ENCODE data around the gene CCDC102A. TPM values are rescaled to one million over a fixed set of nuclear protein-coding genes. Genes with fewer than 3 reads are reported as not detected.
"Not testable (repeated sequence)": the region's sequence is repeated elsewhere in the genome, so short reads cannot be mapped to it uniquely, and the experiment has no call there.

CCDC102A gene
- total RNA-seq, 1 donor from 2014 or later, result 6.4 TPM

- peaks cover 3% of the 10 kb centered on the region for H3K36me3 Mint-ChIP-seq (ENCODE audit: low read depth)
- H3K27me3 Mint-ChIP-seq (ENCODE audit: low read depth), result peaks cover 23% of the 10 kb centered on the region
- DNase-seq (ENCODE audit: low read depth, low spot score), result no peak
- H3K9me3 Mint-ChIP-seq, result peaks cover 9% of the 10 kb centered on the region
- no peak for TF ChIP-seq CTCF (conservative IDR thresholded peaks at IDR 0.05)
- H3K4me3 Mint-ChIP-seq, result no peak overlapping the region
- H3K4me1 Mint-ChIP-seq, result no peaks in the 10 kb centered on the region
- H3K27ac Mint-ChIP-seq (ENCODE audit: unreplicated experiment), result no peak overlapping the region
These were observed 20.7 kb upstream of the CCDC102A start for GRCh38 chr16:57556941-57557541.

DNA sequence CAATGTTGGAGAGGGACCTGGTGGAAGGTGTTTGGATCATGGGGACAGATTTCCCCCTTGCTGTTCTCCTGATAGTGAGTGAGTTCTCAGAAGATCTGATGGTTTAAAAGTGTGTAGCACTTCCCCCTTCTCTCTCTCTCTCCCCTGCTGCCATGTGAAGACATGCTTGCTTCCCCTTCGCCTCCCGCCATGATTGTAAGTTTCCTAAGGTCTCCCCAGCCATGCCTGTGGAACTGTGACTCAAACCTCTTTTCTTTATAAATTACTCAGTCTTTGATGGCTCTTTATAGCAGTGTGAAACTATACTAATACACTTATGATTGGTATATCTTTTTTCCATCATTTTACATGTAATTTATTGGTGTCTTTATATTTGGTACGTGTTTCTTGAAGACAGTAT, 19.5 kb upstream of the CCDC102A start:
- Mint-ChIP-seq H3K9me3 (peaks cover 4% of the 10 kb centered on the region), H3K4me3 (no peak overlapping the region), H3K27ac (ENCODE audit: unreplicated experiment) (no peak overlapping the region), H3K36me3 (ENCODE audit: low read depth) (peaks cover 3% of the 10 kb centered on the region), H3K27me3 (ENCODE audit: low read depth) (peaks cover 23% of the 10 kb centered on the region), H3K4me1 (no peaks in the 10 kb centered on the region)
- DNase-seq (ENCODE audit: low read depth, low spot score), result no peak
- no peak for TF ChIP-seq CTCF (conservative IDR thresholded peaks at IDR 0.05)

DNA sequence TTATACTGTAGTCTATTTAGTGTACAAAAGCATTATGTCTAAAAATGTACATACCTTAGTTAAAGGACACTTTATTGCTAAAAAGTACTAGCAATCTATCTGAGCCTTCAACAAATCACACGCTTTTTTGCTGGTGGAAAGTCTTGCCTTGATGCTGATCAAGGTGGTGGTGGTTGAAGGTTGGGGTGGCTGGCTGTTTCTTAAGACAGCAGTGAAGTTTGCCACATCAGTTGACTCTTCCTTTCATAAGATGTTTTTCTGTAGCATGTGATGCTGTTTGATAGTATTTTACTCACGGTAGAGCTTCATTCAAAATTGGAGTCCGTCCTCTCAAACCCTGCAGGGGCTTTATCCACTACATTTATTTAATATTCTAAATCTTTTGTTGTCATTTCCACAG, 14.7 kb upstream of the CCDC102A start:
- no peak for TF ChIP-seq CTCF (conservative IDR thresholded peaks at IDR 0.05)
- Mint-ChIP-seq H3K27me3 (ENCODE audit: low read depth) (peaks cover 4% of the 10 kb centered on the region), H3K36me3 (ENCODE audit: low read depth) (no peaks in the 10 kb centered on the region), H3K4me3 (no peak overlapping the region), H3K9me3 (no peaks in the 10 kb centered on the region), H3K4me1 (no peaks in the 10 kb centered on the region), H3K27ac (ENCODE audit: unreplicated experiment) (no peak overlapping the region)
- no peak for DNase-seq (ENCODE audit: low read depth, low spot score)

- Mint-ChIP-seq H3K4me3 (no peak overlapping the region), H3K27ac (ENCODE audit: unreplicated experiment) (no peak overlapping the region), H3K27me3 (ENCODE audit: low read depth) (no peaks in the 10 kb centered on the region), H3K9me3 (no peaks in the 10 kb centered on the region), H3K36me3 (ENCODE audit: low read depth) (no peaks in the 10 kb centered on the region), H3K4me1 (no peaks in the 10 kb centered on the region)
- DNase-seq (ENCODE audit: low read depth, low spot score), result no peak
- no peak for TF ChIP-seq CTCF (conservative IDR thresholded peaks at IDR 0.05)
These were observed 13.4 kb upstream of the CCDC102A start for GRCh38 chr16:57549730-57550129.

DNA sequence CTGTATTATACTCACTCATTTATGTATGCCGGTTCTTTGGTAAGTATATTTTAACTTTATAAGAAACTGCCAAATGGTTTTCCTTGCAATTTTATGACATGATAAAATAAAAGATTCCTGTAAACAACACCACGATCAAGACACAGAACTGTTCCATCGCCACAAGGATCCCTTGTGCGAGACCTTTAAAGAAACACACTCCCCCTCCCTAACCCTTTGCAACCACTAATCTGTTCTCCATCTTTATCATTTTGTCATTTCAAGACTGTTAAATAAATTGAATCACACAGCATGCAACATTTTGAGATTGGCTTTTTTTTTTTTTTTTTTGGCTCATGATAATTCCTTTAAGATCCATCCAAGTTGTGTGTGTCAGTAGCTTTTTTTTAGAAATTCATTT, 12.0 kb upstream of the CCDC102A start:
- TF ChIP-seq CTCF (conservative IDR thresholded peaks at IDR 0.05), result no peak

GRCh38 chr16:57547524-57547923, 11.2 kb upstream of the CCDC102A start:
- not testable (repeated sequence) for H3K27me3 Mint-ChIP-seq (ENCODE audit: low read depth); DNase-seq (ENCODE audit: low read depth, low spot score); H3K27ac Mint-ChIP-seq (ENCODE audit: unreplicated experiment); H3K4me1 Mint-ChIP-seq; H3K36me3 Mint-ChIP-seq (ENCODE audit: low read depth); H3K9me3 Mint-ChIP-seq; H3K4me3 Mint-ChIP-seq

More for the DNA sequence above, 12.0 kb upstream of the CCDC102A start:
- no peak for DNase-seq (ENCODE audit: low read depth, low spot score)
- Mint-ChIP-seq H3K4me1 (no peaks in the 10 kb centered on the region), H3K4me3 (no peak overlapping the region), H3K27ac (ENCODE audit: unreplicated experiment) (no peak overlapping the region), H3K27me3 (ENCODE audit: low read depth) (no peaks in the 10 kb centered on the region), H3K9me3 (no peaks in the 10 kb centered on the region), H3K36me3 (ENCODE audit: low read depth) (no peaks in the 10 kb centered on the region)
